Caki2 (cell line): Measurements from ENCODE around the gene RAB2B. TPM values are rescaled to one million over a fixed set of nuclear protein-coding genes. Genes with fewer than 3 reads are reported as not detected.
"Not testable (repeated sequence)": the region's sequence is repeated elsewhere in the genome, so short reads cannot be mapped to it uniquely, and the experiment has no call there.

Source experiments
- DNase-seq: peaks from one replicate; pipeline ENCODE4 v3.0.0-alpha.2; 2015; ENCODE audit warnings: low read depth
- in situ Hi-C: cut with HindIII; loops from 2 replicates; pipeline ENCODE4 v1.10.0; 2016; ENCODE audit warnings: low sequenced_read_pairs, low pct_unique_long_range_greater_than_20kb, mixed read lengths
- total RNA-seq: library from RNA; depleted of rRNA; stranded (reverse); fragments of >200 nt; shearing (Covaris generic); gene quantifications from 2 replicates; pipeline ENCODE4 v1.2.3, GENCODE V29; 2014; ENCODE audit warnings: low replicate concordance

Gene RAB2B
- total RNA-seq, 1 experiment from 2014 or later, result 13.1 TPM

DNA sequence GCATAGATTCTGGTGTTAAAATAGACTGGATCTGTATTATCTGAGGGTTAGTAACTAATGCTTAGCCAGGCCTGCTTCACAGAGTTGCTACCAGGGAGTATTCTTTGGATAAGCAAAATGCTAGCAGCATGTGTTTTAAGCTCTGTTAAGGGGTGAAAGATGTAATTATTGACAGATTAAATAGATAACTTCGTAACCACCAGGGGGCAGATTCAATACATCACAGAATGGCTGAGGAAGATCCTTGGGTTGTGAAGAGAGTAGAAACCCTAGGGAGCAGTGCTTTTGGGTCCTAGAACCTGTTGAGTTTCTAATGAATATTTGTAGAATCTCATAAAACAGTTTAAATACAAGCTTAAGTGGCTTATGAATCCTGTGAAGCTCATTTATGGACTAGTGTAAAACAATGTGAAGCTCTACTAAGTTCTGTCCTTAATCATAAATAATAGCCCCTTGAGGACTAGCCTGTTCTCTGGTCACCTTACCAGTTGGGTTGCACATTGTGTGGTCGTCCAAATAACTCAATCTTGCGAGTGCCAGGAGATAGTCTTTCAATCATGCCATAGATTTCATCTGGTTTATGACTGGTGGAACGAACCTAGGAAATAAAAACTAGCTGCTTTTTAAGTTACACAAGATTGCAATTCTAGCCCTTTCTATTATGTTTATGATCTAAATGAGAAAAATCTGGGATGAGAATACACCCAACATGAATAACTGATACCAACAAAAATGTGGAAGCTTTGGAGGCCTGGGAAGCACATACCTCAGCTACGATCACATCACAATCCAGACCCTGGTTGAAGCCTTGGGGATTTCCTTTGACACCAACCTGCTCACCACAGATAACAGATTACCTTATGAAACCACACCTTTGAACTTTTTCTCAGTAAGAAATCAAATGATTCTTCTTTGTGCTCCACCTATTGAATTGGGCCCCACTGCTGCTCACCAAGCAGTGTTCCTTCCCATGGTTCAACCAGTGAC, 22.1 kb upstream of the RAB2B start:
- in situ Hi-C loops, result no loop called here
- DNase-seq, result peak; percentile 19

DNA sequence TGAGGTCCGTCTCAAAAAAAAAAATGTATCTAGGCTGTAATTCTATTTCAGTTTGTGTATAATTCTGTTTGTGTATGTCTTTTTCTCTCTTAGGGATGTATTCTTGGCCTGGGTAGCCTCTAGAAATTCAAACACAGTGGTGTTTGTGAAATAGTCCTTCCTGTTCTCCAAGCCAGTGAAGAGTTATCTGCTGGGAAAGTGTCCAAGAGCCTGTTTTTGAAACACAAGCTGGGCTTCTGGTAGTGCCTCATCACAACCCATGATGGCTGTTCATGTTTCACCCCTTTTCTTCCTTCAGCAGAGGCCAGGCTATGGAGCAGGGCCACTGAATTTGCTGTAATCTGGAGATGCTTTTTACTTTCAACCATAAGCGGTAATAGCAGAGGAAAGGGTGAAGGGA, 19.7 kb upstream of the RAB2B start:
- DNase-seq, result no peak
- in situ Hi-C loops, result no loop called here

DNA sequence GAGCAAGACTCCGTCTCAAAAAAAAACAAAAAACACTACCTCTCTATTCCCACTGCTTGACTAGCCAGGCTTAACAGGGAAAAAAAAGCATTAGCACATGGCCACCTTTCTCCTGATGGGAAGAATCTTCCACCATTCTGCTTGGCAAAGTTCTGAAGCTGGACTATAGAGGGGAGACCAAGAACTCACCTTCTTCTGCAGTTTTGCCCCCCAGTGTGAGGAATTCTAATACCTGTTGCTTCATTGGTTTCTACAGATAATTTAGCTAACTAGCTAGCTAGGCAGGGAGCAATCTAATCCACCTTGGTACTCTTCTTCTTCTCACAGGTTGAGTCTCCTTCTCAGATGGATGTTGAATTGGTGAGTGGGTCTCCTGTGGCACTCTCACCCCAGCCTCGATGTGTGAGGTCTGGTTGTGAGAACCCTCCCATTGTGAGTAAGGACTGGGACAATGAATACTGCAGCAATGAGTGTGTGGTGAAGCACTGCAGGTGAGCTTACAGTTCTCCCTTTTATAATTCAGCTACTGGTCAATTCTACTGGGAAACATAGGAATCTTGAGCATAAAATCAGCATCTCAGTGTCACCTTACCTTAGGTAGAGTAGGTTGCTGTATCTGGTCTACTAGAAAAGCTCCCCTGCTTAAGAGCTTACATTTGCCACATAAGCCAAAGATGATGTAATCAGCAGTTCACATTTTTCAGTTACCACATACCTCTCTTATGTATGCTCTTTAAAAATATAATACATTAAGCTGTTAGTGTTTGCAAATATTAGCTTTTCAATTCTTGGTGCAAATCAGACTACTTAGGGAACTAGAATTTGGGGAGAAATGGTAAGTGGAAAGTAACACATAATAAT, 18.4 kb upstream of the RAB2B start:
- in situ Hi-C loops, result no loop called here
- no peak for DNase-seq

DNA sequence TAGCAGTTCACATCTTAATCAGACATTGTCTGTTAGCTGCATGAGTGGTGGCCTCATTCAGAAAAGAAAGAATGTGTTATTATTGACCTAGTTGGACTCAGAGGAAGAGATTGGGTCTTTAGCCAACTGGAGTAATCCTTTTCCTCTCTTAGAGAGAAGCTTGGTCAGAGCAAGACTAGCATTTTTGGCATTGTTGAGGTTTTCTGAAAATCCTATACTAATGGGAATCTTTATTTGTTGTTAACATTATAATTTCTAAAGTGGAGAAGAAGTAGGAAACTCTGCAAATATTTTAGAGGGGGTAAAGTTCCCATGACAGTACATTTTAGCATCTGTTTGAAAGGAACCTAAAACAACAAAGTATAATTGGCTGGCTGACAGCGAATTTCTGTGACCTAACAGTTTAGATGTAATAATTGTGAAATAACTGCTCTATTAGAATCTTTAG, 9.9 kb upstream of the RAB2B start:
- DNase-seq, result no peak
- in situ Hi-C loops, result no loop called here

DNA sequence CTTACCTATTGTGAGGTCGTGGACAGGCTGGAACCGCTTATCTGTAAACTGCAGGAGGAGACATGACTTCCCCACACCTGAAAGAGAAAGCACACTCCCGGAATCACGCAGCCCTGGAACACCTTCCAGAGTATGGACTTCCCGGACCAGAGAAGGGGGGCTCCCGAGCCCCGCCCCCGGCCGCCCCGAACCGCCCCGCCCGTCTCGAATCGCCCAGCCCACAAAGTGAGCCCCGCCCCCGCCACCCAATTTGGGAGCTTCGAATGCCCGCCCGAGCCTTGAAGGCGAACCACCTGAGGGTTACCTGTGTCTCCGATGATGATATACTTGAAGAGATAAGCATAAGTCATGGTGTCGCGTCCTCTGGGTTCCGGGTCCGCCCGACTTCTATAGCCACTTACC, 235 bp downstream of the RAB2B start:
- no peak for DNase-seq
- in situ Hi-C loops, result no loop called here

DNA sequence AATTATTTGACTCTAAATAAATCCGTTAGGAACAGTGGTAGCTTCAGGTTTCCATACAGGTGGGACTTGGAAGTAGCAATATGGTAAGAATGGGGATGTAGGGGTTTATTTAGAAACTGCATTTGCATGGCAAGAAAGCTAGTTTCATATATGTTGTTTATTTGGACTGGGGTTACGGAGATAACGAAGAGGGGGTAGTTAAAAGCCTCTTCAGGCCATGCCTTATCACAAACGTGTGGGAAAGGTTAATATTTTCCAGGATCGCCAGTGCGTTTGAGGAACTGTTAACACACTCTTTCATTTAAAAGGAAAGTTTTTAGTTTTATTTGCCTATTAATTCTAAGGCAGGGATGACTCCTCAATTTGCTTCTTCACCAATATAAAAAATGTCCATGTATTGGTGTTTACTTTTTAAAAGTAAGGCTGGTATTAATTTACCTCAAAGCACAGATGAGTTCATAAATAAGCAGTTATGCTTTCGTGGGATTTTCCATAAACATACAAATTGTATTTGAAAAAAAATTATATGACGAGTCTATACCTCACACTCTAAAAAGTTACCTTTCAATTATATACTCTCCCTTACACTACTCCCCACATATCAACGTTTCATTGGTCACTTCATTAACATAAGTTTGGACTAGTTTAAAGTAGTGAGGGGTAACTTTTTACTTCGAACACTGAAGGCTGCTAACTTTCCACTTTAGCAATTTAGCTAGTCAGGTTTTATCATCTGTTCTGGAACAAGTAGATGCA, 814 bp downstream of the RAB2B start:
- in situ Hi-C loops, result no loop called here
- DNase-seq, result no peak

DNA sequence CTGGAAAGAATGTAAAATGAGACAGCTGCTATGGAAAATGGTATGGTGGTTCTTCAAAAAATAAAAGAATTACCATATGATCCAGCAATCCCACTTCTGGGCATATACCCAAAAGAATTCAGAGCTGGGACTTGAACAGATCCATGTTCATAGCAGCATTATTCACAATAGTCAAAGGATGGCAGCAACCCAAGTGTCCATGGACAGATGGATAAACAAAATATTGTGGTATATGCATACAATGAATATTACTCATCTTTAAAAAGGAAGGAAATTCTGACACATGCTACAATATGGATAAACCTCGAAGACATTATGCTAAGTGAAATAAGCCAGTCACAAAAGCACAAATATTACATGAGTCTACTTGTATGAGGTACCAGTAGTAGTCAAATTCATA, 9.1 kb downstream of the RAB2B start:
- in situ Hi-C loops, result no loop called here
- no peak for DNase-seq

DNA sequence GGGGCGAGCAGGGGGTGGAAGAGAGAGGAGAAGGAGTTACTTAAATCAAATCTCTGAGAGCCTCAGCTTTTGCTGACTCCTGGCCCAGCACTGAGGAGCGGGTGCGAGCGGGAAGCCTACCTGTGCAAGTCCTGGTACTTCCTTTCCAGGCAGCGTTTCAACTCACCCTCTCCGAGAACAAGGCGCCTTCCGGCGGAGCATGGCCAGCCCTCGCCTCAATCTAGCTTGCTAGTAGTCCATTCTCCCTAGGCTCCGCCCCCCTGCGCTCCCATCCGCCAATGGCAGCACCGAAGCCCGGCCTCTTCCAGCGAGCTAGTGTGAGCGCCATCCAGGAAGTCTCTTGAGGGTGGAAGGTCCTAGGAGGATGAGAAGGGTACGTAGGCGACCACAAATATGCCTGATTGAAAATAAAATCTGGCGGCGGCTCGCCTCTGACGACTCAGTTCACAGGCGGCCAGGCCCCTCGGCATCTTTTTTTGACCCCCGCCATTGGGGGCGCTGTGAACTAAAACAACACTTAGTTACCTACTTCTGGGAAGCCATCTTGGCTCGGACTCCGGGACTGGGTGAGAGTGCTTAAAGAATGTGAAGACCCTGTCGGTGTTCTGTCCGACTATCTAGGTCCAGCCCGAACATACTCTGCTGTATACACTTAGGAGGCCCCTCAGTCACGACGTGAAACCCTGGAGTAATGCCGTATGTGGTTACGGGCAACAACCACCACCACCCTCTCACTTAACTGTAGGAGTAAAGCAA, 20.7 kb downstream of the RAB2B start, which contains the start of gene CHD8:
TSS of gene CHD8 (minus strand) at position 212 of the 756 bp plus-strand sequence. CDS start 24,480 bp downstream, outside the sequence.
- in situ Hi-C loops, result no loop called here
- peak; percentile 99 for DNase-seq

DNA sequence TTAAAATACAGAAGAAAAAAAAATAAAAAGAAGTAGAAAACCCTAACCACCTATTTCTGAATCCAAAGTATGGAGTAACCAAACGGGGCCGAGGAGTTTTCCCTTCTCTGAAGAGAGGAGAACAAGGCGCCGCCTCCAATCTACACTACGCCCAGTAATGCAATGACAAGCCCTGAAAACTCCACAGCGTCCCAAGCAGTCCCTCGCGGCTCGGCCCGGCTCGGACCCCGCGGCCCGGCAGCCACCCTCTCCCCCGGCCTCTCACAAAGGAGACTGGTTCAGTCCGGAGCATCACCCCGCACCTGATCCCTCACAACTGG, 21.2 kb downstream of the RAB2B start:
- DNase-seq, result no peak
- in situ Hi-C loops, result no loop called here

DNA sequence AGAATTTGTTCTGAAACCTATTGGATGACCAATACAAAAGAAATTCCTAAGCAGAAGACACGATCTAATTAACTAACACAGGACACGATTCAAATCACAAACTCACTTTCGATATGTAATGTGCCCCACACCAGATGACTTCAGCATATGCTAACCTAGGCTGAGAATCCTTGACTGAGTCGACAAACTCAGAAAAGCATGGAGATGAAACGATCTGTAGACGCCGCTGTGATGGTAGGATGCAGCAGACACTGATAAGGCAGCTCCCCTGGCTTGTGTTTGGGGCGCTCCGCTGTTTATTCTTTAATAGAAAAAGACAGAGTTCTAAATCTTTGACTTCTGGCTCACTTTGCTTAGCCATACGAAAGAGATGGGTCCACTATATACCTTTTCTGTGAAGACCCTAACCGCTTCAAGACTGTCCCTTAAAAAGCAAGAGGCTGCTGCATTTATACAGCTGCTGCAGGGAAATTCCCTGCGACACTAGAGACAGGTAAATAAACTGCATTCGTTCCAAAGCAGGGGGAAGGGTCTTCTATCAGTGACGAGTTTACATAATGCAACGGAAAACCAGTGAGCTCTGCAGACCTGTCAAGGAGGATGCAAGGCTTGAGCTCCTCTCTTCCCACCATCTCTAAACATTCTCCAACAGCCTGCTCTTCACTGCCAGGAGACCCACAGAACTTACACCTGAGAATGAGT, 21.8 kb downstream of the RAB2B start:
- in situ Hi-C loops, result no loop called here
- DNase-seq, result peak; percentile 11

DNA sequence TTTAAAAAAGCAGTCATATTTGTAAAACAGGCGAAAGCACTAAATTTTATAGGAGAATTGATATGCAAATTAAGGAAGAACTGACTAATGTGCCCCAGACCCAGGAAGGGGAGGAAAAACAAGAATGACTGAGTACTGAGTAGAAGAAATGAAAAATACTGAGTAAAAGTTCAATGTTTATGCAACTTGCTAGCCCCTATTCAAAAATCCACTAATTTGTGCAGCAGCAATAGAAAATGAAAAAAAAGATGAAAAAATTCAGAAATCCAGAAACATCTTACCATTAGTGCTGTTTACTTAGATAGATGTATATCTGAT, 26.9 kb downstream of the RAB2B start:
- DNase-seq, result no peak
- in situ Hi-C loops, result no loop called here

DNA sequence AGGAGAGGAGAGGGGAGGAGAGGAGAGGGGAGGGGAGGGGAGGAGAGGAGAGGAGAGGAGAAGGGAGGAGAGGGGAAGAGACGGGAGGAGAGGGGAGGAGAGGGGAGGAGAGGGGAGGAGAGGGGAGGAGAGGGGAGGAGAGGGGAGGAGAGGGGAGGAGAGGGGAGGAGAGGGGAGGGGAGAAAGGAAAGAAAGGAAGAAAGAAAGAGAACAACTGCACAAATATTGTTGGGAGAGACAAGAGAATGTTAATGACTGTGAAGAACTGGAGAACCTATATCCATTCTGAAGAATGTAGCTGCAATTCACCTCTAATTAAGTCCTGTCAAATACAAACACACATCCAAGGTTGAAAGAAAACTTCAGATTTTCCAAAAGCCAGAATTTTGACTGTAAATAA, 34.1 kb downstream of the RAB2B start:
- in situ Hi-C loops, DNase-seq: not testable (repeated sequence)

DNA sequence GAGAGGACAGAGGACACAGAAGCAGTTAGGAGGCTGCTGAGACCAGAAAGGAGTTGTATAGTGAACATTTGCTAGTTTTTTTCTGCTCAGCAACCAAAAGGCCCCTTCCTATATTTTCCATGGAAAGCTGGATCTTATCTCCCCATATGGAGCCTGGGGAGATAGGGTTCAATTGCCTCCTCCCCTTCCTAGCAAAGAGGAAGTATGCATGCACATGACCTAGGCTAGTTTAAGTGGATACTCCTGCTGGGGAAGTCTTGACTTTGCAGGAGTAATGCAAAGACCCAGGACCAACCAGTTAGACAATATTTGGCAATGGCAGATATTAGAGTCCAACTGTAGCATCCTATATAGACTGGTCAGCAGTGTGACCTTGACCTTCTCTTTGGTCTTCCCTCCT, 35.9 kb downstream of the RAB2B start:
- no peak for DNase-seq
- in situ Hi-C loops, result no loop called here

DNA sequence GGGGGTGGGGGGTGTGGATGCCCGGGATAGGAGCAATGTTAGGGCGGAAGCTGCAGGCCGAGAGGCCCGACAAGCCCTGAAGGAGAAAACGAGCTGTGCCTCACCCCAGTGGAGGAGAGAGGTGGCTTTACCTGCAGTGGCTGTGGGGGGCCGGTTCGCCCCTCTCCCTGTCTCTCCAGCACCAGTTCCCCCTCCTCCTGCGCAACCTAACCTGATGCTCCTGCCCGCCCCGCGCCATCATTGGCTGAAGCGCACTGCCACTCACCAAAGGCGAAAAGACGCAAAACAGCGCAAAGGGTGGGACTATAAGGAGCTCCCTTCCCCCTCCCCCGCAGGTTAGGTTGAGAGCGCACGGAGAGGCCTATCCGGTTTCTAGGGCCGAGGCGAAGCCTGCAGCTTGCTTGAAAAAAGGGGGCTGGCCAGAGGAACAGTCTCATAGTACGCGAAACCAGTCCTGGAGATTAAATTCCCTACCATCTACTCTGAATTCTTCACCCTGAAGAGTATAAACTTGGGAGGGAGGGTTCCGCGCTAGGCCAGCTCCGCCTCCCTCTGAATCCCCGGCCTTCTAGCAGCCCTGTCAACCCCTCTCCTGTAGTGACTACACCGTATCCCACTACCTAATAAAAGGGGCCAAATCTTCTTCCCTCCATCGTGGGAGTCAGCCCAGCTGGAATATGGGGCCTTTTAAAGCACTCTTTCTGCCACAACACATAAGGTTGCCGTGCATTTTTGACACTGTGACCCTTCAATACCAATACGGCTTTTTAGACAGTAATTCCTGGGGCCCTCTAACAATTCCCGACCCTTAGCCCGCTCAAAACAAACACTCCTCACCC, 39.5 kb downstream of the RAB2B start:
- in situ Hi-C loops, result no loop called here
- peak; percentile 98 for DNase-seq

DNA sequence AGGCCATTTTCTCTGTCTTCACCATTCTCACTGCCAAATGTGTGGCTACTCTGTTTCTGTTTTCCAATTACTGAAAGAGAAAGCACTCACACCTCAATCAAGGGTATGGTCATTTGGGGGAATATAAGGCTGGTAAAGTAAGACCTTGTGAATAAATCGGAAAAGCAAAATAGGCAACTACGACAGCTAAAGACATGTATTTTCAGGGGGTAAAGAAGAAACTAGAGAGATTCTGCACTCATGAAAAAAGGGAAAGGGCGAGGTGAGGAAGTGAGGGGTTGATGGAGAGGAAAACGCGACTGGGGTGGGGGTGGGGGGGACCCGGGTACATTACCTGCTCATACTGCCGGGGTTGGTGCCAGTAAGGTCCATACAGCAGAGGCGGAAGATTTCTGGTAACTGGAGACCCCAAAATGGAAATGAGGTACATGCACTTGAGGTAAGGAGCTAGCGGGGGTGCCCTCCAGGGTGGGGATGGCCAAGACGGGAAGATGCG, 40.1 kb downstream of the RAB2B start:
- in situ Hi-C loops, result no loop called here

DNA sequence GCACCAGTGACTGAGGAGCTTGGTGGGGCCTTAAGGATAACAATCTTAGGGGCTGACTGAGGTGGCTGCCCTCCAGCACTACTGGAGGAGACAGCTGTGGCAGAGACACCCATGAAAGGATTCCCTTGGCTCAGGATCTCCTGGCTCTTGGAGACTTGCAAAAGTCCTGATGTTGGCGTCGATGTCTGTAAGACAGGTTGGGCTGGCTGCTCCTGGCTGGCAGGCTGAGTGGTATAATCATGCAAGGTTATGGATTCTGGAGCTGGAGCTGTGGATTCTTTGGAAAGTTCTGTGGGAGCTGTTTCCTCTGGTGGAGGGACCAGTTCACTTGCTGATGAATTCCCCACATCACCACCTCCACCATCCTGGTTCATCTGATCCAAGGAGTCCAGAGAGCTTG, 45.6 kb downstream of the RAB2B start:
- no peak for DNase-seq
- in situ Hi-C loops, result no loop called here

More for the DNA sequence above, 40.1 kb downstream of the RAB2B start:
- DNase-seq, result peak; percentile 2
